Panc1 (cell line): ENCODE data around the gene C1QTNF9B. TPM values are rescaled to one million over a fixed set of nuclear protein-coding genes. Genes with fewer than 3 reads are reported as not detected.

Experiments used
- ATAC-seq: fragments of 200-7000 bp; cut with Tn5 transposase; 2 replicates; pipeline ENCODE4 v1.9.1; 2020; ENCODE audit warnings: mild to moderate bottlenecking, moderate library complexity
- BruUV-seq: library from RNA; stranded (reverse); fragments of 400-500 nt; replicated peaks from 2 replicates; lab custom pipeline; 2021; lab: Mats Ljungman, UMichigan
- CTCF ChIA-PET: fragments of 300-600 bp; sonication (Branson Sonifier 250); formaldehyde crosslinking; loops from one replicate; lab custom pipeline; 2022; ENCODE audit warnings: antibody characterized with exemption; lab: Charles Lee
- POLR2A ChIA-PET: fragments of 300-600 bp; sonication (Branson Sonifier 250); formaldehyde crosslinking; loops from one replicate; lab custom pipeline; 2022; ENCODE audit warnings: antibody characterized with exemption; lab: Charles Lee
- DNase-seq: peaks from one replicate; pipeline ENCODE4 v3.0.0-alpha.2; 2010; ENCODE audit warnings: low read depth, low spot score
- H3K27ac ChIP-seq: 2 replicates; pipeline ENCODE4 v1.5.1; 2011; ENCODE audit warnings: mild to moderate bottlenecking, low read length, inconsistent platforms
- H3K27me3 ChIP-seq: fragments of 200-500 bp; sonication (Bioruptor generic); 2 replicates; pipeline ENCODE4 v1.6.0; 2014; ENCODE audit warnings: low read length, inconsistent platforms; ENCODE audit not compliant: control insufficient read depth, insufficient read depth
- H3K36me3 ChIP-seq: fragments of 200-500 bp; sonication (Bioruptor generic); 2 replicates; pipeline ENCODE4 v1.5.1; 2014; ENCODE audit warnings: inconsistent platforms, mild to moderate bottlenecking, low read length, moderate library complexity; ENCODE audit not compliant: control insufficient read depth, insufficient read depth
- H3K4me1 ChIP-seq: 2 replicates; pipeline ENCODE4 v1.5.1; 2011; ENCODE audit warnings: inconsistent platforms, mild to moderate bottlenecking, low read length, moderate library complexity; ENCODE audit not compliant: control insufficient read depth, insufficient read depth
- H3K4me3 ChIP-seq, 2 experiments: 2 replicates each; pipeline ENCODE4 v1.5.1; 2011 to 2012; ENCODE audit warnings: low read depth in 2 of 2, low read length in 2 of 2, mild to moderate bottlenecking in 2 of 2, inconsistent platforms in 1 of 2, moderate library complexity in 1 of 2
- H3K9me3 ChIP-seq: fragments of 200-500 bp; sonication (Bioruptor generic); 2 replicates; pipeline ENCODE4 v1.5.1; 2014; ENCODE audit warnings: low read depth, mild to moderate bottlenecking, inconsistent platforms, low read length, moderate library complexity; ENCODE audit not compliant: control insufficient read depth, insufficient read depth
- POLR2AphosphoS5 ChIP-seq: IDR thresholded peaks from 2 replicates; pipeline ENCODE4 v1.6.1; 2012; ENCODE audit warnings: mild to moderate bottlenecking, low read depth, low read length, moderate library complexity
- SIN3A ChIP-seq: IDR thresholded peaks from 2 replicates; pipeline ENCODE4 v1.6.1; 2012; ENCODE audit warnings: low read depth, mild to moderate bottlenecking, low read length, moderate library complexity, borderline replicate concordance; ENCODE audit not compliant: insufficient read depth
- TCF7L2 ChIP-seq: IDR thresholded peaks from 2 replicates; pipeline ENCODE4 v1.6.1; 2011; ENCODE audit warnings: mild to moderate bottlenecking, low read depth, low read length, inconsistent platforms
- in situ Hi-C: cut with HindIII; loops from 2 replicates; pipeline ENCODE4 v1.10.0; 2016; ENCODE audit warnings: low sequenced_read_pairs, low pct_unique_long_range_greater_than_20kb
- intact Hi-C: fragments of 100-400 bp; cut with micrococcal nuclease; formaldehyde crosslinking; loops from one replicate; pipeline ENCODE4 v1.10.0; 2022; ENCODE audit not compliant: unreplicated experiment
- total RNA-seq: library from RNA; stranded (reverse); gene quantifications from one replicate; pipeline ENCODE4 v1.2.1, GENCODE V29; 2021; ENCODE audit not compliant: unreplicated experiment
- TF ChIP-seq, protein P1 (sequence below): fragments of 450-650 bp; IDR thresholded peaks from 2 replicates; pipeline ENCODE4 v1.5.1; 2017; ENCODE audit warnings: mild to moderate bottlenecking
- TF ChIP-seq, protein P2 (sequence below), 2 experiments: IDR thresholded peaks; 2 replicates each; pipeline ENCODE4 v1.6.1; 2011 to 2012; ENCODE audit warnings: low read depth in 2 of 2, control low read depth in 1 of 2, low read length in 1 of 2, mild to moderate bottlenecking in 1 of 2, moderate library complexity in 1 of 2; ENCODE audit not compliant: insufficient read depth in 1 of 2

C1QTNF9B gene
- total RNA-seq, 1 experiment from 2014 or later, result not detected

DNA sequence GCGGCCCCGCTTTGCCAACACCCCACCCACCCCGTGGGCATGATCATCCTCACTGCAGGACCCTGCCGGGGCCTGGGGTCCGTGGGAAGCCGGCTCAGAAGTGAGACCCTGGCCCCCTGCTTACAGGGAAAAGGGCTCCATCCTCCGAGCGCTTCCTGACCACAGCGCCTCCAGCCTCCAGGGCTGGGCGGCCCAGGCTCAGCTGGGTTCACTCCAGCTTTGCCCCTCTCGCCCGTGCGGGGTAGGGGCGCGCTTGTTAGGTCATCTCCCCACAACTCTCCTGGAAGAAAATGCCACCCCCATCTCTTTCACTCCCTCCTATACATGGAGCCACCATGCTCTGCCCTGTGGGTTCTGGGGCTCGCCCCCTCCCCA, 6.6 kb upstream of the C1QTNF9B start:
- ChIA-PET CTCF (no interaction called here), POLR2A (no interaction called here)
- Histone ChIP-seq H3K9me3 (no peaks in the 10 kb centered on the region), H3K4me3 (no peak overlapping the region), H3K36me3 (no peaks in the 10 kb centered on the region), H3K4me1 (no peaks in the 10 kb centered on the region), H3K27ac (no peak overlapping the region), H3K27me3 (peaks cover 5% of the 10 kb centered on the region)
- no peak for ATAC-seq
- TF ChIP-seq, protein P1, sequence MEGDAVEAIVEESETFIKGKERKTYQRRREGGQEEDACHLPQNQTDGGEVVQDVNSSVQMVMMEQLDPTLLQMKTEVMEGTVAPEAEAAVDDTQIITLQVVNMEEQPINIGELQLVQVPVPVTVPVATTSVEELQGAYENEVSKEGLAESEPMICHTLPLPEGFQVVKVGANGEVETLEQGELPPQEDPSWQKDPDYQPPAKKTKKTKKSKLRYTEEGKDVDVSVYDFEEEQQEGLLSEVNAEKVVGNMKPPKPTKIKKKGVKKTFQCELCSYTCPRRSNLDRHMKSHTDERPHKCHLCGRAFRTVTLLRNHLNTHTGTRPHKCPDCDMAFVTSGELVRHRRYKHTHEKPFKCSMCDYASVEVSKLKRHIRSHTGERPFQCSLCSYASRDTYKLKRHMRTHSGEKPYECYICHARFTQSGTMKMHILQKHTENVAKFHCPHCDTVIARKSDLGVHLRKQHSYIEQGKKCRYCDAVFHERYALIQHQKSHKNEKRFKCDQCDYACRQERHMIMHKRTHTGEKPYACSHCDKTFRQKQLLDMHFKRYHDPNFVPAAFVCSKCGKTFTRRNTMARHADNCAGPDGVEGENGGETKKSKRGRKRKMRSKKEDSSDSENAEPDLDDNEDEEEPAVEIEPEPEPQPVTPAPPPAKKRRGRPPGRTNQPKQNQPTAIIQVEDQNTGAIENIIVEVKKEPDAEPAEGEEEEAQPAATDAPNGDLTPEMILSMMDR, result no peak
- no peak for DNase-seq
- no TSS peak for BruUV-seq
- intact Hi-C loops (no loop called here), in situ Hi-C loops (no loop called here)

DNA sequence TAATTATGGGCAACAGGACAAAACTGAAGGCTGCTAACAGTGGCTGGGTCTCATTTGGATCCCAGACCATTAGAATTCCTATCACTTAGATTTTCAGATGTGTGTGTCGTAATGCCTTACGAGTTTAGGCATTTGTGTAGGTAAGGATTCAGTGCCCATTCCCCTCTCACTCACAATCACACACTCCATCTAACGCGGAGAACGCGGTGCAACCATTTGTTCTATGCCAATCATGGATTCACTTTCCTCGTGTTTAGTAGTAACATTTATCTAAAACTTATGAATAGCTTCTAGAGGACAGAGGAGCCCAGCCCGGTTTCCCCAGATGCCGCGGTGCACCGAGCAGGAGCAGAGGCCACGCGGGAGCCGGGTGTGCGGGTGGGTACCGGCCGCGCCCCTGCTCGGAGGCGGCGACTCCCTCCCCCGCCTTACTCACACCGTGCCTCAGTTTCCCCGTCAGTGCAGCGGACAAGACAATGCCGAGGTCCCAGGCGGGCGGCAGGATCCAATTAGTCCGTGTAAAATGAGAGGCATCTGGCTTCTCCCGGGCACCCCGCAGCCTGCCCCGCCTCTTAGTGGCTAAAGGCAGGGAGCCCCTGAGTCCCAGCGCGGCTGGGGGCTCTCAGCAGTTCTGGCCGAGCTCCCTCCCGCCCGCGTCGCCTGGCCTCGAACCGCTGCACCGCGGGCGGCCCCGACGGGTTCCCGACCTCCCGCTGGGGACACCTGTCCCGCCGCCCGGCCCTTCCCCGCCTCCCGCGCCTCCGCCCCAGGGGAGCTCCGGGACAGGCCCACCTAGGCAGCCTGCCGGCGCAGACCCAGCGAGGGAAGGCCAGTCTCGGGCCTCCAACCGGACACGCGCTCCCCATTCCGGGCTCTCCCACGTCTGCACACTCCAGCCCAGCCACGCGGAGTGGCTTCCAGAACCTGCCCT, 5.9 kb upstream of the C1QTNF9B start:
- no peak for DNase-seq
- no peak for ATAC-seq
- Histone ChIP-seq H3K27me3 (peaks cover 5% of the 10 kb centered on the region), H3K36me3 (no peaks in the 10 kb centered on the region), H3K27ac (no peak overlapping the region), H3K4me1 (no peaks in the 10 kb centered on the region), H3K4me3 (no peak overlapping the region), H3K9me3 (no peaks in the 10 kb centered on the region)
- intact Hi-C loops, result no loop called here
- TF ChIP-seq SIN3A (no peak), POLR2AphosphoS5 (no peak), TCF7L2 (no peak)
- TF ChIP-seq, protein P1, result no peak
- TF ChIP-seq, protein P2, sequence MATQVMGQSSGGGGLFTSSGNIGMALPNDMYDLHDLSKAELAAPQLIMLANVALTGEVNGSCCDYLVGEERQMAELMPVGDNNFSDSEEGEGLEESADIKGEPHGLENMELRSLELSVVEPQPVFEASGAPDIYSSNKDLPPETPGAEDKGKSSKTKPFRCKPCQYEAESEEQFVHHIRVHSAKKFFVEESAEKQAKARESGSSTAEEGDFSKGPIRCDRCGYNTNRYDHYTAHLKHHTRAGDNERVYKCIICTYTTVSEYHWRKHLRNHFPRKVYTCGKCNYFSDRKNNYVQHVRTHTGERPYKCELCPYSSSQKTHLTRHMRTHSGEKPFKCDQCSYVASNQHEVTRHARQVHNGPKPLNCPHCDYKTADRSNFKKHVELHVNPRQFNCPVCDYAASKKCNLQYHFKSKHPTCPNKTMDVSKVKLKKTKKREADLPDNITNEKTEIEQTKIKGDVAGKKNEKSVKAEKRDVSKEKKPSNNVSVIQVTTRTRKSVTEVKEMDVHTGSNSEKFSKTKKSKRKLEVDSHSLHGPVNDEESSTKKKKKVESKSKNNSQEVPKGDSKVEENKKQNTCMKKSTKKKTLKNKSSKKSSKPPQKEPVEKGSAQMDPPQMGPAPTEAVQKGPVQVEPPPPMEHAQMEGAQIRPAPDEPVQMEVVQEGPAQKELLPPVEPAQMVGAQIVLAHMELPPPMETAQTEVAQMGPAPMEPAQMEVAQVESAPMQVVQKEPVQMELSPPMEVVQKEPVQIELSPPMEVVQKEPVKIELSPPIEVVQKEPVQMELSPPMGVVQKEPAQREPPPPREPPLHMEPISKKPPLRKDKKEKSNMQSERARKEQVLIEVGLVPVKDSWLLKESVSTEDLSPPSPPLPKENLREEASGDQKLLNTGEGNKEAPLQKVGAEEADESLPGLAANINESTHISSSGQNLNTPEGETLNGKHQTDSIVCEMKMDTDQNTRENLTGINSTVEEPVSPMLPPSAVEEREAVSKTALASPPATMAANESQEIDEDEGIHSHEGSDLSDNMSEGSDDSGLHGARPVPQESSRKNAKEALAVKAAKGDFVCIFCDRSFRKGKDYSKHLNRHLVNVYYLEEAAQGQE (IDR thresholded peaks at IDR 0.05; ENCODE audit: insufficient read depth in 1 of 2, low read depth in 2 of 2, low read length in 1 of 2), result no peak
- in situ Hi-C loops, result no loop called here
- CTCF ChIA-PET, result no interaction called here
- no TSS peak for BruUV-seq
- POLR2A ChIA-PET, result no interaction called here
